NOMO-1 treated with DMSO at 0.1 percent for 48 hours (cell line): ENCODE results near the gene CGNL1.

ENCODE experiments used
- DNase-seq: peaks from one replicate; lab custom pipeline; 2025; ENCODE audit not compliant: unreplicated experiment; lab: John Stamatoyannopoulos, UW

CGNL1 gene

GRCh38 chr15:57385923-57386390 lies 9.7 kb downstream of the CGNL1 start:
- no peak for DNase-seq

GRCh38 chr15:57386976-57387375 lies 10.7 kb downstream of the CGNL1 start:
- DNase-seq: no peak

GRCh38 chr15:57387564-57388076 lies 11.3 kb downstream of the CGNL1 start:
- DNase-seq: no peak

GRCh38 chr15:57388464-57388863 lies 12.2 kb downstream of the CGNL1 start:
- DNase-seq: no peak

GRCh38 chr15:57389991-57390390 lies 13.7 kb downstream of the CGNL1 start:
- no peak for DNase-seq

- no peak for DNase-seq
These were observed 14.3 kb downstream of the CGNL1 start for GRCh38 chr15:57390583-57390982.

GRCh38 chr15:57391537-57391936 lies 15.2 kb downstream of the CGNL1 start:
- DNase-seq: no peak

- no peak for DNase-seq
These were observed 16.8 kb downstream of the CGNL1 start for GRCh38 chr15:57393061-57393460.

GRCh38 chr15:57395292-57395691 lies 19.0 kb downstream of the CGNL1 start:
- DNase-seq: peak; percentile 11

GRCh38 chr15:57398336-57398735 lies 22.0 kb downstream of the CGNL1 start:
- DNase-seq: no peak

- DNase-seq: no peak
These were observed 25.2 kb downstream of the CGNL1 start for GRCh38 chr15:57401546-57401945.

GRCh38 chr15:57403017-57403416 lies 26.7 kb downstream of the CGNL1 start:
- DNase-seq: no peak

GRCh38 chr15:57403566-57404325 lies 27.4 kb downstream of the CGNL1 start:
- no peak for DNase-seq

GRCh38 chr15:57405133-57405532 lies 28.8 kb downstream of the CGNL1 start:
- no peak for DNase-seq

- DNase-seq: no peak
These were observed 29.9 kb downstream of the CGNL1 start for GRCh38 chr15:57406062-57406772.

GRCh38 chr15:57410373-57410772 lies 34.1 kb downstream of the CGNL1 start:
- no peak for DNase-seq

- DNase-seq: no peak
These were observed 35.9 kb downstream of the CGNL1 start for GRCh38 chr15:57411945-57412768.

GRCh38 chr15:57415602-57416001 lies 39.3 kb downstream of the CGNL1 start:
- no peak for DNase-seq

GRCh38 chr15:57418635-57419034 lies 42.3 kb downstream of the CGNL1 start:
- DNase-seq: no peak

GRCh38 chr15:57419335-57419734 lies 43.0 kb downstream of the CGNL1 start:
- no peak for DNase-seq

GRCh38 chr15:57421110-57421509 lies 44.8 kb downstream of the CGNL1 start:
- DNase-seq: no peak
